HL-60 (cell line): ENCODE measurements around the gene MROH2A.

Source experiments
- CTCF ChIP-seq: IDR thresholded peaks from one replicate; pipeline ENCODE4 v1.5.1; 2011; ENCODE audit warnings: low read length, control low read depth, inconsistent platforms; ENCODE audit not compliant: insufficient read depth
- GABPA ChIP-seq: IDR thresholded peaks from 2 replicates; pipeline ENCODE4 v1.6.1; 2012; ENCODE audit warnings: low read depth
- POLR2AphosphoS5 ChIP-seq: IDR thresholded peaks from 2 replicates; pipeline ENCODE4 v1.6.1; 2012; ENCODE audit warnings: low read depth
- REST ChIP-seq: IDR thresholded peaks from 2 replicates; pipeline ENCODE4 v1.6.1; 2012; ENCODE audit warnings: low read depth; ENCODE audit not compliant: insufficient replicate concordance

GRCh38 chr2:233856184-233856583, 78.1 kb downstream of the MROH2A start:
- TF ChIP-seq CTCF (no peak), POLR2AphosphoS5 (no peak), REST (no peak), GABPA (no peak)
